Endodermal cell (in vitro differentiated cells): Measurements from ENCODE around the gene TM4SF5. TPM values are rescaled to one million over a fixed set of nuclear protein-coding genes. Genes with fewer than 3 reads are reported as not detected.

ENCODE experiments used
- DNase-seq: peaks from one replicate; pipeline ENCODE4 v3.0.0-alpha.2; 2017
- H3K27ac ChIP-seq: 2 replicates; pipeline ENCODE4 v1.5.1; 2013; ENCODE audit warnings: mild to moderate bottlenecking, low read depth, low read length, moderate library complexity
- H3K27me3 ChIP-seq: 2 replicates; pipeline ENCODE4 v1.6.1; 2013; ENCODE audit warnings: mild to moderate bottlenecking, low read length, moderate library complexity; ENCODE audit not compliant: insufficient read depth, control insufficient read depth, poor library complexity, severe bottlenecking
- H3K36me3 ChIP-seq: 2 replicates; pipeline ENCODE4 v1.7.0; 2013; ENCODE audit warnings: mild to moderate bottlenecking, low read length, moderate library complexity; ENCODE audit not compliant: control insufficient read depth, insufficient read depth
- H3K4me1 ChIP-seq: one replicate; pipeline ENCODE4 v1.7.0; 2013; ENCODE audit warnings: low read length; ENCODE audit not compliant: control insufficient read depth, insufficient read depth
- H3K4me3 ChIP-seq: 2 replicates; pipeline ENCODE4 v1.5.1; 2013; ENCODE audit warnings: mild to moderate bottlenecking, low read length, moderate library complexity
- H3K9ac ChIP-seq: 2 replicates; pipeline ENCODE4 v1.6.1; 2013; ENCODE audit warnings: mild to moderate bottlenecking, low read length, moderate library complexity; ENCODE audit not compliant: poor library complexity, severe bottlenecking; ENCODE audit errors: extremely low read depth
- H3K9me3 ChIP-seq: 2 replicates; pipeline ENCODE4 v1.6.1; 2013; ENCODE audit warnings: mild to moderate bottlenecking, low read length, moderate library complexity; ENCODE audit not compliant: control insufficient read depth
- H3K27ac Mint-ChIP-seq: 2 replicates; pipeline ENCODE4 v1.8.0; 2020; ENCODE audit warnings: mixed read lengths
- H3K27me3 Mint-ChIP-seq: 2 replicates; pipeline ENCODE4 v1.8.0; 2021; ENCODE audit warnings: mild to moderate bottlenecking, mixed read lengths; ENCODE audit not compliant: insufficient read depth
- H3K36me3 Mint-ChIP-seq: 2 replicates; pipeline ENCODE4 v1.8.0; 2020; ENCODE audit warnings: low read depth, mixed read lengths
- H3K4me1 Mint-ChIP-seq: 2 replicates; pipeline ENCODE4 v1.8.0; 2020; ENCODE audit warnings: mixed read lengths
- H3K4me3 Mint-ChIP-seq: 2 replicates; pipeline ENCODE4 v1.8.0; 2020; ENCODE audit warnings: mild to moderate bottlenecking, moderate library complexity, mixed read lengths
- H3K9me3 Mint-ChIP-seq: 2 replicates; pipeline ENCODE4 v1.8.0; 2020; ENCODE audit warnings: mild to moderate bottlenecking, mixed read lengths
- WGBS, 2 experiments: methylation state at CpG; one replicate each; pipeline versions ENCODE4 v1.1.5 to v1.1.7; 2013; ENCODE audit warnings: missing lambda C conversion rate in 2 of 2, mixed read lengths in 1 of 2; ENCODE audit not compliant: insufficient coverage in 1 of 2, insufficient read length in 1 of 2; 5-methylcytosine and 5-hydroxymethylcytosine counted together
- total RNA-seq, 2 donors: library from RNA; stranded (reverse); fragmentation: NEBNext Ultra II Directional in 1 of 2; extraction: Animal tissue kit (Norgen Biotek cat#: 25700) in 1 of 2; gene quantifications; 2 replicates in 1 of 2; 3 replicates in 1 of 2; pipeline ENCODE4 v1.2.1, GENCODE V29; 2021
- TF ChIP-seq, protein P1 (sequence below): fragments of 200-600 bp; sonication (generic); conservative IDR thresholded peaks from 2 replicates; pipeline ENCODE4 v1.5.0; 2021; ENCODE audit warnings: antibody characterized with exemption, mild to moderate bottlenecking

TM4SF5 gene
- total RNA-seq, 2 donors from 2014 or later: not detected

DNA sequence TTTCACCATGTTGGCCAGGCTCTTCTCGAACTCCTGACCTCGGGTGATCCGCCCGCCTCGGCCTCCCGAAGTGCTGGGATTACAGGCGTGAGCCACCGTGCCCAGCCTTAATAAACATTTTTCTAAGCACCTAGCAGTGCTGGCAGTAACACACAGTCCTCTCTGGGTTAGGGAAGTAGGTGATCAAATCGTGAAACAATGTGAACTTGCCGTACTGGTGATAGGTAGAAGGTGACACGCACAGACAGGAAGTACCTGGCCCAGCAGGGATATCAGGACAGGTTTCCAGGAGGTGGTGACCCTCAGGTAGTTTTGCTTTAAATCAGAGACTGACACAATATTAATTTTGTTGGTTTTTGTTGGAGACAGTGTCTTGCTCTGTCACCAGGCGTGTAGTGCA, 39.8 kb downstream of the TM4SF5 start:
- Histone ChIP-seq H3K4me3 (no peak overlapping the region), H3K9me3 (no peaks in the 10 kb centered on the region), H3K27ac (no peak overlapping the region), H3K9ac (no peak overlapping the region), H3K27me3 (no peaks in the 10 kb centered on the region), H3K36me3 (peaks cover 55% of the 10 kb centered on the region), H3K4me1 (no peaks in the 10 kb centered on the region)
- DNase-seq: no peak
- TF ChIP-seq, protein P1, sequence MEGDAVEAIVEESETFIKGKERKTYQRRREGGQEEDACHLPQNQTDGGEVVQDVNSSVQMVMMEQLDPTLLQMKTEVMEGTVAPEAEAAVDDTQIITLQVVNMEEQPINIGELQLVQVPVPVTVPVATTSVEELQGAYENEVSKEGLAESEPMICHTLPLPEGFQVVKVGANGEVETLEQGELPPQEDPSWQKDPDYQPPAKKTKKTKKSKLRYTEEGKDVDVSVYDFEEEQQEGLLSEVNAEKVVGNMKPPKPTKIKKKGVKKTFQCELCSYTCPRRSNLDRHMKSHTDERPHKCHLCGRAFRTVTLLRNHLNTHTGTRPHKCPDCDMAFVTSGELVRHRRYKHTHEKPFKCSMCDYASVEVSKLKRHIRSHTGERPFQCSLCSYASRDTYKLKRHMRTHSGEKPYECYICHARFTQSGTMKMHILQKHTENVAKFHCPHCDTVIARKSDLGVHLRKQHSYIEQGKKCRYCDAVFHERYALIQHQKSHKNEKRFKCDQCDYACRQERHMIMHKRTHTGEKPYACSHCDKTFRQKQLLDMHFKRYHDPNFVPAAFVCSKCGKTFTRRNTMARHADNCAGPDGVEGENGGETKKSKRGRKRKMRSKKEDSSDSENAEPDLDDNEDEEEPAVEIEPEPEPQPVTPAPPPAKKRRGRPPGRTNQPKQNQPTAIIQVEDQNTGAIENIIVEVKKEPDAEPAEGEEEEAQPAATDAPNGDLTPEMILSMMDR: no peak
- Mint-ChIP-seq H3K27ac (no peak overlapping the region), H3K27me3 (no peaks in the 10 kb centered on the region), H3K4me3 (no peak overlapping the region), H3K9me3 (peaks cover 2% of the 10 kb centered on the region), H3K36me3 (peaks cover 52% of the 10 kb centered on the region), H3K4me1 (peaks cover 5% of the 10 kb centered on the region)
- WGBS, 2 experiments: 97 to 99% methylated on average over 12 of the region's 12 CpGs

GRCh38 chr17:4812690-4813089, 41.0 kb downstream of the TM4SF5 start:
- Mint-ChIP-seq H3K27me3 (no peaks in the 10 kb centered on the region), H3K27ac (no peak overlapping the region), H3K36me3 (peaks cover 60% of the 10 kb centered on the region), H3K4me3 (no peak overlapping the region), H3K4me1 (peaks cover 3% of the 10 kb centered on the region), H3K9me3 (peaks cover 2% of the 10 kb centered on the region)
- no peaks in the 10 kb centered on the region for H3K9me3 ChIP-seq
- TF ChIP-seq, protein P1: no peak
- H3K27ac ChIP-seq: no peak overlapping the region
- WGBS, 2 experiments: 92 to 94% methylated on average over 5 to 7 of the region's 7 CpGs
- H3K9ac ChIP-seq: no peak overlapping the region
- H3K27me3 ChIP-seq: no peaks in the 10 kb centered on the region
- no peak for DNase-seq
- H3K36me3 ChIP-seq: peaks cover 61% of the 10 kb centered on the region
- H3K4me3 ChIP-seq: no peak overlapping the region
- no peaks in the 10 kb centered on the region for H3K4me1 ChIP-seq

DNA sequence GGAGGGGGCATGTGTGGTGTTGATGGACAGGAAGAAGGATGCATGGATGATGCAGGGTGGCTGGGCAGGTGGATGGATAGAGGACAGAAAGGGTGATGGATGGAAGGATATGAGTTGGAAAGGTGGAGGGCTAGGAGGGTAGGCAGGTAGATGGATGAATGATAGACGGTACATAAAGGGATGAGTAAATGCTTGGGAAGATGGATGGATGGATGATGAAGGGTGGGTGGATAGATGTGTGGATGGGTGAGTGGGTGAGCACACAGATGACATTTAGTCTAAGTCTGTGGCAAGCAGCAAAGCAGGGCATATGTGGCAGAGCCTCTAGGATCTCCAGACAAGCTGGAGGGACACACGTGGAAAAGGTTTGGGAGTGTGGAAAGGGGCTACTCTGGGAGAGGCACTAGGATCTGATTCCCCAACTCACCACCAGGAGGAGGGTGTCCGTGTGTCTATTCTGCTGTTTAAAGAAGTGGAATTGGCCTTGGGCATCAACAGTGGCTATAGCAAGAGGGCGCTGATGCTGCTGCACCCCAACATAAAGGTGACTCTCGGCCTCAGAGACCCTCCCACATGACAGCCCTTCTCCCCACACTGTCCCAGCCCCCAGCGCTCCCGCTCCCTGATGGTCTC, 43.5 kb downstream of the TM4SF5 start:
- Mint-ChIP-seq H3K9me3 (peaks cover 2% of the 10 kb centered on the region), H3K36me3 (peaks cover 67% of the 10 kb centered on the region), H3K4me1 (no peaks in the 10 kb centered on the region), H3K4me3 (no peak overlapping the region), H3K27me3 (no peaks in the 10 kb centered on the region), H3K27ac (no peak overlapping the region)
- no peak overlapping the region for H3K4me3 ChIP-seq
- H3K9ac ChIP-seq: no peak overlapping the region
- WGBS, 2 experiments: 95 to 100% methylated on average over 3 to 7 of the region's 7 CpGs
- H3K4me1 ChIP-seq: no peaks in the 10 kb centered on the region
- TF ChIP-seq, protein P1: peak; percentile 75
- H3K27me3 ChIP-seq: no peaks in the 10 kb centered on the region
- H3K9me3 ChIP-seq: no peaks in the 10 kb centered on the region
- peaks cover 53% of the 10 kb centered on the region for H3K36me3 ChIP-seq
- no peak overlapping the region for H3K27ac ChIP-seq
- peak; percentile 71 for DNase-seq
